COLO829 (cell line): ENCODE data around the gene SULF2.

Source experiments
- DNase-seq: peaks from one replicate; pipeline ENCODE4 v3.0.0; 2012; ENCODE audit warnings: low spot score

The SULF2 gene

GRCh38 chr20:47648943-47649342 is 136.3 kb downstream of the SULF2 start:
- DNase-seq, result no peak

DNA sequence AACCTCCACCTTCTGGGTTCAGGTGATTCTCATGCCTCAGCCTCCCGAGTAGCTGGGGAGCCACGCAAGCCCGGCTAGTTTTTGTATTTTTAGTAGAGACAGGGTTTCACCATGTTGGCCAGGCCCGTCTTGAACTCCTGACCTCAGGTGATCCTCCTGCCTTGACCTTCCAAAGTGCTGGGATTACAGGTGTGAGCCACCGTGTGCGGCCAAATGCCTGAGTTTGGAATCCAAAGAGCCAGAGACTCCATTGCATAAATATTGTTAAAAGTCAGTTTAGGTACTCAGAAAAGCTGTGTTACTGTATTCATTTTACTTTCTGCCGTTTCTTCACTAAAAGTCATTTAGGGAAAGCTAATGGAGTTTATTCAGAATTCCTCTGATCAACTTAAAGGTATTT is 137.3 kb downstream of the SULF2 start:
- no peak for DNase-seq

GRCh38 chr20:47645632-47646031 is 139.6 kb downstream of the SULF2 start:
- no peak for DNase-seq

DNA sequence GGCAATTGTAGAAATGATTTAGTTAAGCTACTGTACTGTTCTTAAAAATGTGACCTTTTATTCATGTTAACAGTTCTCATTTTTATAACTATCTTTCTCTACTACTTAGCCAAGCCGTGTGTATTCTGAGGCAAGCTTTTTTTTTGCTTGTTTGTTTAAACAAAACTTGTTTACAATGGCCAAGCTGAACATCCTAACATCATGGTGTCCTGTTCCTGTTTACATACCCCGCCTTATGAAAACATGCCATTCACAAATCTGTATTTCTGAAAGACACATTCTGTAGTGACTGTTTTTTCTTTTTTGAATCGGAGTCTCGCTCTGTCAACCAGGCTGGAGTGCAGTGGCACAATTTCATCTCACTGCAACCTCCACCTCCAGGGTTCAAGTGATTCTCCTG is 142.7 kb downstream of the SULF2 start:
- no peak for DNase-seq

DNA sequence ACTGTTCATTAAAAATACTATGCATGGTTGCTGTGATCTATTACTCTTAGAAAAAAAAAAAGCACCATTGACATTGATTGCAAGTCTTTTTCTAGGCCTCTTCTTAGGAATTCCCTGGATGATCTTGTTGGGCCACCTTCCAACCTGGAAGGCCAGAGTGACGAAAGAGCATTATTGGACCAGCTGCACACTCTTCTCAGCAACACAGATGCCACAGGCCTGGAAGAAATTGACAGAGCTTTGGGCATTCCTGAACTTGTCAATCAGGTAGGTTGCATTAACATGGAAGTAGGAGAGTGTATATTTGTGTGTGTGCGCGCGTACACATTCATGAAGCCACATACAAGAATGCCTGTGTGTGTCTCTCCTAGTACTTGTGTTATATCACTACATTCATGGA is 143.2 kb downstream of the SULF2 start:
- no peak for DNase-seq

DNA sequence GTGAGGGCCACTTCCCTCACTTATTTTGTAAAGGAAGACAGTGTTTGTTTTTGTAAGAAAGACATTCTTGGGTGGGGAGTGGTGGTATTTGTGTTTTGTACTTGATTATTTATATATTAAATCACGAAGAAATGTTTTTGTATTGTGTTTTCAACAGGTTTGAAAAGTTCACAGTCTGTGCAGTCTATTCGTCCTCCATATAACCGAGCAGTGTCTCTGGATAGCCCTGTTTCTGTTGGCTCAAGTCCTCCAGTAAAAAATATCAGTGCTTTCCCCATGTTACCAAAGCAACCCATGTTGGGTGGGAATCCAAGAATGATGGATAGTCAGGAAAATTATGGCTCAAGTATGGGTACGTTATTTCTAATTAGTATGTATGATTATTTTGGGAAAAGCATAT is 146.4 kb downstream of the SULF2 start:
- no peak for DNase-seq

- no peak for DNase-seq
Measured at GRCh38 chr20:47635256-47635655, 150.0 kb downstream of the SULF2 start.

DNA sequence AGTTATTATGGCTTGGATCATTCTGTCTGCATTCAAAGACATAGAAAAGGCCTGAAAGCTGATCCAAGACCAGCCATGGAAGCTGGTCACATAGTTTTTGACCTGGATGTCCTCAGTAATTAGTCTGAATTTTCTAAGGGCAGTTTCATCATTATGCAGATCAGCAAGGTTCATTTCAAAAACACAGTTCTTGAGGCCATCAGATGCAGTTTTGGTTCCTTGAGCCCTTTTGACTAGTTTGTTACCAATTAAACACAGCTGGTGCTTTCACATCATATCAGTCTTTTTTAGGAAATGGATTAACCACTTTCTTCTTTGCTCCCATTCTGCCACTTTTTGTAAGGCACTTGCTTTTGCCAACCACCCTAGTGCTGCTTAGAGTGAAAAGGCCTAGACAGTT is 154.2 kb downstream of the SULF2 start:
- no peak for DNase-seq

DNA sequence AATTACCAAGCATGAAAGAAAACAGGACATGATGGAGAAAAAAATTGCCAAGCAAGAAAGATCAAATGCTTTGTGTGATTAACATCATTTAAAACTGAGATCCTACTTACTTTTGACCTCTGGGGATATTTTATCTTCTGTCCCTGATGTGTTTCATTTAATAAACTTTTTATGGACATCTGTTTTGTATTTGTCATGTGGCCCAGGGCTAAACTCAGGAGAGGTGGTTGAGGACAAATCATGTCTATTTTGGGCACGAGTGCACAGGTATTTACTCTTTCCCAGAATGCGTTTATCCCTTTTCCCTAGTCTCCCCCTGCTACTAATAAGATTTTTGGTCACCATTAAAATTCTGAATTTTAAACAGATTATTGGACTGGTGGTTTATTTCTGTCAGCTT is 155.4 kb downstream of the SULF2 start:
- no peak for DNase-seq

DNA sequence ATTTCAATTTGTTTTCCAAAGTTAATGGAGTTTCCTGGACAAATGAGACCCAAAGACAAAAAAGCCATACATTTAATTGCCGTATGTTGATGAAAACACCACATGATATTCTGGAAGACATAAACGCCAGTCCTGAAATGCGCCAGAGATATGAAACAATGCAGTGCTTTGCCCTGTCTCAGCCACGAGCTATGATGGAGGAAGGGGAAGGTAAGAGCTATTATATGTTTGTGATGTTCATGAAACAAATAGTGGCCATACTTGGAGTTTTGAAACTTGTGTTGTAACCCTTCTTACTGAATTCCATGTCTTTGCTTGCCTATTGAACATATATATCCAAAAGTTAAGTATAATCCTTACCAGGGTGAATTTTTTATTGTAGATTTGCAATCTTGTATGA is 157.7 kb downstream of the SULF2 start:
- no peak for DNase-seq

DNA sequence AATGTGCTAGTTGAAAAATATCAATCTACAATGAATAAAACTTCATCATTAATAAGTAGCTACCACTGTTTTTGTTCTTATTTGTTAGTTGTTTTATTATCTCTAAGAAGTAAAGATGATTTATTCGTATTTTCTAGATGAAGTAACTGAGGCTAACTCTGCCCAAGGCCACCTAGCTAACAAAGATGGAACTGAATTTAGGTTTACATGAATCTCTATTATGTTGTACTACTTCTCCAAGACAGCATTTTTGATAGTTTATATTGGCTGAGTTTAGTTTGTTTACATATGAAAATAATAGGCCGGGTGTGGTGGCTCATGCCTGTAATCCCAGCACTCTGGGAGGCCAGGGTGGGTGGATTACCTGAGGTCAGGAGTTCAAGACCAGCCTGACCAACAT is 162.1 kb downstream of the SULF2 start:
- no peak for DNase-seq

DNA sequence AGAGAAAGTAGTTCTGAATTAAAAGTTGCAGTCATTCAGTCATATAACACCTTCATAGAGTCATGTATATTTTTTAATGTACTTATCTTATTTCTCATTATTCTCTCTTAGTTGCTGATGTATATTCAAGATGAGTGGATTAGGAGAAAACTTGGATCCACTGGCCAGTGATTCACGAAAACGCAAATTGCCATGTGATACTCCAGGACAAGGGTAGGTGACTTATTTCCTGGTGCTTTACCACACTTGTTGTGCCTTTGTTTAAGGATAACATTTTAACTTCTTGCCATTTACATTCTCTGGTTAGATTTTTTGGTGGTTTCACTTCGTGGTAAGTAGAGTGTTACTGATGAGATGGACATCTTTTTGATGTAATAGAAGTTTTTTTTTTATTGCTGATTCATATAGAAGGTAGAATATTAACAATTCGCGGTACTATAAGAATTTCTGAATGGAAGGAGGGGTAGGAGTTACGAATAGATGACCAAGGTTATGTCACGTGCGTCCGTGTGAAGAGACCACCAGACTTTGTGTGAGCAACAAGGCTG is 163.1 kb downstream of the SULF2 start:
- DNase-seq, result no peak

- peak; percentile 45 for DNase-seq
Measured at GRCh38 chr20:47620808-47621805, 164.2 kb downstream of the SULF2 start.

DNA sequence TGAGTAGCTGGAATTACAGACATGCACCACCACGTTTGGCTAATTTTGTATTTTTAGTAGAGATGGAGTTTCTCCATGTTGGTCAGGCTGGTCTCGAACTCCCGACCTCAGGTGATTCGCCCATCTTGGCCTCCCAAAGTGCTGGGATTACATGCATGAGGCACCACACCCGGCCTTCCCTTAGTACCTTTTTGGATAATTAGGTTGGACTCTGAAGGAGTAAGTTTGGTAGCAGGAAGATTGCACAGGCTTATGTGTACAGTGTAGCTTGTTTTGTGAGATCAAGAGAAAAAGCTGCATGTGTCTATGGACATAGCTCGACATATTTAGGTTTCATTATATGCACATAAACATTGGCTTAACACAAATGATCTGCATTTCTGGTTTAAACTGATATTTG is 166.8 kb downstream of the SULF2 start:
- no peak for DNase-seq

DNA sequence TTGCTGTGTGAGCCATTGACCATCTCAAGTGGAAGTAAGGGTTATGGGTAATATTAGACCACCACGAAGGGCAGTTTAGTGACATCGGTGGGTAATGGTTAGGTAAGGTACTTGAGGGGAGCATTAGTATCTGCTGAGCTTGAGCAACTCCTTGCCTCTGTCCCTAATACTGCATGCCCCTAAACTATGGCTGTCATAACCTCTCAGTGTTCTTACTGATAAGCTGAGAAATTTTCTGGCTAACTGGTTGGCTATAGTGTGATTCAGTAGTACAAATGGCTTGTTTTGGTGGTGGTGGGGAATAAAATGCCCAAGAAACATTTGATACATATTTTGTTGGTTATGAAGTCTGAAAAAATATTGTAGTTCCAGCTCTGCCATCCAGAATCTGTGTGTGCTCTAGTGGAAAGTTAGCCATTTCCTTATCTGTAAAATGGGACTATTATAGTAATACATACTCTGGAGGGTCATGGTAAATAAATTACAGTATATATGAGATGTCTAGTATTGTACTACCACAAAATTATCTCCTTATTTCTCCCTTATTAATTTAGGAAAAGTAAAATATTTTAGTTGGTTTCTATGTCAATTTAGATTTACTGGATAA is 170.5 kb downstream of the SULF2 start:
- DNase-seq, result no peak

DNA sequence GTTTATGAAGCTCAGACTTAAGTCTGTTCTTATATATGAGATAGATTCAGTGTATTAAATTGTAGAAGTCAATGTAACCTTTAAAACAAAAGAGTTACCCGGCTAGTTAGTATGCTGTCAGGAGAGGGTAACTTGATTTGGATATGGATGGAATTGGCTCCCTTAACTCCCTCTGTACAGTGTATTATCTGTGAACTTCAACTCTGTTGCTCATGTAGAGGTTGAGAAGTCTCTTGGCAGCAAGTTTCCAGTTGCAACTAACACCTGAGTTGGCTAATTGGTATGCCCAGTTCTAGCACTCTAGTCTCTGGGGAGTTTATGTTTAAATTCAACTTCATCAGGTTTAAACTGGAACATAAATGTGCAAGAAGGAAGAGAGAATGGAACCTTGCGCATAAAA is 172.6 kb downstream of the SULF2 start:
- DNase-seq, result no peak

- no peak for DNase-seq
Measured at GRCh38 chr20:47611785-47612184, 173.5 kb downstream of the SULF2 start.

- DNase-seq, result no peak
Measured at GRCh38 chr20:47610945-47611250, 174.4 kb downstream of the SULF2 start.

DNA sequence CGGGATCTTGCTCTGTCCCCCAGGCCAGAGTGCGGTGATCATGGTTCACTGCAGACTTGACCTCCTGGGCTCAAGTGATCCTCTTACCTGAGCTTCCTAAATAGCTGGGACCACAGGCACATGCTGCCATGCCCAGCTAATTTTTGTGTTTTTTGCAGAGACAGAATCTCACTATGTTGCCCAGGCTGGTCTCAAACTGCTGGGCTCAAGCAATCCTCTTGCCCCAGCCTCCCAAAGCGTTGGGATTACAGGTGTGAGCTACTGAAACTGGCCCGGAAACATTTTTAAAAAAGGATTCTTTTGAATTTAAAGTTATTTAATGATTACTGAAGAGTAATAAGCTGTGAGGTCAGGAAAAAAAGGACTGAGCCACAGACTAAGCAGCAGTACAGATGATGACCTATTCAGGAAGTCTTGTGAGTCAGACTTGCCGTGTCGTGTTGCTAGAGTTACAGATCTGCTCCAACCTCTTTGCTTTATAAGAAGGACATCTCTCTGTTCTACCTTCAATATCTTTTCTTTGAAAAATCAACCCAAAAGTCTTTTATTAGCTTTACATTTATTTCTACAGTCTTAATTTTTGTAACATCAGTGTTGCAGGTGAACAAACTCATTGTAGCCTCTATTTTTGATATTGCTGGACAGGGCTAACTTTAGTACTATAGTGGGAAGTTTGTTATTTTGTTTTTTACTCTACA is 174.9 kb downstream of the SULF2 start:
- peak; percentile 87 for DNase-seq

DNA sequence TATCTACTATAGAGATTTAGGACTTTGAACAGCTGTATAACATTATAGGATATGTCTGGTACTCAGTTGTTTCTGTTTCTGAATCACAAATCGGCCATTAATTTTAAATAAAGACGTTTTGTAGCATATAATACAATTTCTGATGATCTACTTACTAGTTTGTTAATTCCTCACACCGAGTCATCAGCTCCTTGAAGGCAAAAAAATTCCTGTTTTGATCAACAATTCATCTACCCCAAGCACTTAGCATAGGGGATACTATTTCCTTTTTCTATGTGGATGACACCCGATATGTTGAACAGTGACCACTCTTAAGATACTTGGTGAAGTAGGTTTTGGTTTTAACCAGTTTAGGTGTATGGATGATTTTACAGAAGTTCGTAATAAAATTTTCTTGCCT is 176.3 kb downstream of the SULF2 start:
- no peak for DNase-seq
